ENCODE results near the gene IL21.
"Not testable (repeated sequence)": the region's sequence is repeated elsewhere in the genome, so short reads cannot be mapped to it uniquely, and the experiment has no call there.

The IL21 gene

GRCh38 chr4:122658818-122659295, 38.0 kb upstream of the IL21 start:
- H3K27ac ChIP-seq (ENCODE audit: low read length), result no peak overlapping the region
- H3K36me3 ChIP-seq (ENCODE audit: control insufficient read depth in 2 of 2, insufficient read depth in 2 of 2, low read length in 2 of 2), result no peaks in the 10 kb centered on the region
- H3K9ac ChIP-seq (ENCODE audit: low read length in 2 of 2), result no peak overlapping the region
- no peak overlapping the region for H3K4me3 ChIP-seq (ENCODE audit: low read length in 2 of 2)
- H3K27me3 ChIP-seq (ENCODE audit: control insufficient read depth in 1 of 2, insufficient read depth in 2 of 2, low read length in 2 of 2), result no peaks in the 10 kb centered on the region
- peaks cover 3 to 7% of the 10 kb centered on the region in 2 donors for H3K9me3 ChIP-seq (ENCODE audit: control insufficient read depth in 2 of 2, low read length in 2 of 2)
- H3K4me1 ChIP-seq (ENCODE audit: control insufficient read depth, insufficient read depth, low read length), result no peaks in the 10 kb centered on the region

- Histone ChIP-seq H3K9ac (ENCODE audit: low read length in 2 of 2) (no peak overlapping the region), H3K36me3 (ENCODE audit: control insufficient read depth in 2 of 2, insufficient read depth in 2 of 2, low read length in 2 of 2) (no peaks in the 10 kb centered on the region), H3K9me3 (ENCODE audit: control insufficient read depth in 2 of 2, low read length in 2 of 2) (peaks cover 3 to 7% of the 10 kb centered on the region in 2 donors), H3K27me3 (ENCODE audit: control insufficient read depth in 1 of 2, insufficient read depth in 2 of 2, low read length in 2 of 2) (no peaks in the 10 kb centered on the region), H3K4me3 (ENCODE audit: low read length in 2 of 2) (no peak overlapping the region), H3K4me1 (ENCODE audit: control insufficient read depth, insufficient read depth, low read length) (no peaks in the 10 kb centered on the region), H3K27ac (ENCODE audit: low read length) (no peak overlapping the region)
These were observed 37.5 kb upstream of the IL21 start for GRCh38 chr4:122658377-122658776.

DNA sequence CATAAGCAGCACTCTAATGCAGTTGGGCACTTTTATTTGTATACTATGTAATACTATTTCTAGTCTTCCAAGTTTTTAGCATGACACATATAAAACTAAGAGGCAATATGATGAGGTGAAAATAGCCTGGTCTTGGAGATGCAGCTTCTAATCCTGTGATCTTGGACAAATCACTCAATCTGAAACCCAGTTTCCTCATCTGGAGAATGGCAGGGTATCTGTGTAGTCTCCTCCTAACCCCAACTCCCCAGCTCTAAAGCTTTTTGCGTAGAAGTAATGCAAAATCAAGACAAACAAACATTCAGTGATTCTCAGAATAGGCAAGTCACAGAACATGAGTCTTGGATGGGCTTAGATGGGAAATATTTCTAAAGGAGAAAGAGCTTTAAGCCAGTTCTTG, 36.7 kb upstream of the IL21 start:
- H3K9ac ChIP-seq (ENCODE audit: low read length in 2 of 2), result no peak overlapping the region
- no peak overlapping the region for H3K27ac ChIP-seq (ENCODE audit: low read length)
- no peak overlapping the region for H3K4me3 ChIP-seq (ENCODE audit: low read length in 2 of 2)
- H3K9me3 ChIP-seq (ENCODE audit: control insufficient read depth in 2 of 2, low read length in 2 of 2), result peaks cover 3 to 7% of the 10 kb centered on the region in 2 donors
- H3K27me3 ChIP-seq (ENCODE audit: control insufficient read depth in 1 of 2, insufficient read depth in 2 of 2, low read length in 2 of 2), result no peaks in the 10 kb centered on the region
- no peaks in the 10 kb centered on the region for H3K36me3 ChIP-seq (ENCODE audit: control insufficient read depth in 2 of 2, insufficient read depth in 2 of 2, low read length in 2 of 2)
- no peaks in the 10 kb centered on the region for H3K4me1 ChIP-seq (ENCODE audit: control insufficient read depth, insufficient read depth, low read length)

GRCh38 chr4:122656583-122656982, 35.7 kb upstream of the IL21 start:
- not testable (repeated sequence) for H3K27me3 ChIP-seq (ENCODE audit: control insufficient read depth in 1 of 2, insufficient read depth in 2 of 2, low read length in 2 of 2); H3K9me3 ChIP-seq (ENCODE audit: control insufficient read depth in 2 of 2, low read length in 2 of 2); H3K4me1 ChIP-seq (ENCODE audit: control insufficient read depth, insufficient read depth, low read length); H3K27ac ChIP-seq (ENCODE audit: low read length); H3K4me3 ChIP-seq (ENCODE audit: low read length in 2 of 2); H3K9ac ChIP-seq (ENCODE audit: low read length in 2 of 2); H3K36me3 ChIP-seq (ENCODE audit: control insufficient read depth in 2 of 2, insufficient read depth in 2 of 2, low read length in 2 of 2)

GRCh38 chr4:122652379-122652778, 31.5 kb upstream of the IL21 start:
- peaks cover 3 to 6% of the 10 kb centered on the region in 2 donors for H3K9me3 ChIP-seq (ENCODE audit: control insufficient read depth in 2 of 2, low read length in 2 of 2)
- H3K36me3 ChIP-seq (ENCODE audit: control insufficient read depth in 2 of 2, insufficient read depth in 2 of 2, low read length in 2 of 2), result no peaks in the 10 kb centered on the region
- H3K4me3 ChIP-seq (ENCODE audit: low read length in 2 of 2), result no peak overlapping the region
- H3K9ac ChIP-seq (ENCODE audit: low read length in 2 of 2), result no peak overlapping the region
- H3K27me3 ChIP-seq (ENCODE audit: control insufficient read depth in 1 of 2, insufficient read depth in 2 of 2, low read length in 2 of 2), result no peaks in the 10 kb centered on the region
- no peak overlapping the region for H3K27ac ChIP-seq (ENCODE audit: low read length)
- H3K4me1 ChIP-seq (ENCODE audit: control insufficient read depth, insufficient read depth, low read length), result no peaks in the 10 kb centered on the region

GRCh38 chr4:122650148-122650547, 29.3 kb upstream of the IL21 start:
- no peaks in the 10 kb centered on the region for H3K36me3 ChIP-seq (ENCODE audit: control insufficient read depth in 2 of 2, insufficient read depth in 2 of 2, low read length in 2 of 2)
- H3K27me3 ChIP-seq (ENCODE audit: control insufficient read depth in 1 of 2, insufficient read depth in 2 of 2, low read length in 2 of 2), result no peaks in the 10 kb centered on the region
- H3K4me3 ChIP-seq (ENCODE audit: low read length in 2 of 2), result no peak overlapping the region
- no peaks in the 10 kb centered on the region for H3K9me3 ChIP-seq (ENCODE audit: control insufficient read depth in 2 of 2, low read length in 2 of 2)
- no peak overlapping the region for H3K27ac ChIP-seq (ENCODE audit: low read length)
- no peaks in the 10 kb centered on the region for H3K4me1 ChIP-seq (ENCODE audit: control insufficient read depth, insufficient read depth, low read length)
- no peak overlapping the region for H3K9ac ChIP-seq (ENCODE audit: low read length in 2 of 2)

- Histone ChIP-seq H3K4me1 (ENCODE audit: control insufficient read depth, insufficient read depth, low read length) (no peaks in the 10 kb centered on the region), H3K9me3 (ENCODE audit: control insufficient read depth in 2 of 2, low read length in 2 of 2) (no peaks in the 10 kb centered on the region), H3K27ac (ENCODE audit: low read length) (no peak overlapping the region), H3K27me3 (ENCODE audit: control insufficient read depth in 1 of 2, insufficient read depth in 2 of 2, low read length in 2 of 2) (no peaks in the 10 kb centered on the region), H3K4me3 (ENCODE audit: low read length in 2 of 2) (no peak overlapping the region), H3K36me3 (ENCODE audit: control insufficient read depth in 2 of 2, insufficient read depth in 2 of 2, low read length in 2 of 2) (no peaks in the 10 kb centered on the region), H3K9ac (ENCODE audit: low read length in 2 of 2) (no peak overlapping the region)
These were observed 26.8 kb upstream of the IL21 start for GRCh38 chr4:122647656-122648055.

DNA sequence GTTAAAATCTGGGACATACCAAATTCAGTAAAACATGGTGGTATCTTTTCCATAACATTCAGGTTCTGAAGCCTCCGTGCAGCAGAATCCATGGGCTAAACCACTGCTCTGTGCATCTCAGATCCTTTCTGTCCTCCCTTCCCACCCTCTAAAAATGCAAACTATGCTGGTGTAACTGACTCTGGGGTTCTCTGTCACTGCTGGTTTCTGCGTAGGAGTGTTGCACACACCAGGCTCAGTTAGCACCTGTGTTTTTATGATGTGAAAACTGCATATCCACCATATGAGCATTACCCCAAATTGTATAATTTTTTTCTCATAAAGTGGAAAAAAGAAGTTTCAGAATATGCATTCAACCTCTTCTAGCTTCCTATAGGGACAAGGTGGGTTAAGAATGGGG, 22.4 kb upstream of the IL21 start:
- H3K4me3 ChIP-seq (ENCODE audit: low read length in 2 of 2), result no peak overlapping the region
- H3K36me3 ChIP-seq (ENCODE audit: control insufficient read depth in 2 of 2, insufficient read depth in 2 of 2, low read length in 2 of 2), result no peaks in the 10 kb centered on the region
- H3K27me3 ChIP-seq (ENCODE audit: control insufficient read depth in 1 of 2, insufficient read depth in 2 of 2, low read length in 2 of 2), result no peaks in the 10 kb centered on the region
- no peaks in the 10 kb centered on the region for H3K4me1 ChIP-seq (ENCODE audit: control insufficient read depth, insufficient read depth, low read length)
- no peak overlapping the region for H3K9ac ChIP-seq (ENCODE audit: low read length in 2 of 2)
- no peaks in the 10 kb centered on the region for H3K9me3 ChIP-seq (ENCODE audit: control insufficient read depth in 2 of 2, low read length in 2 of 2)
- H3K27ac ChIP-seq (ENCODE audit: low read length), result no peak overlapping the region

DNA sequence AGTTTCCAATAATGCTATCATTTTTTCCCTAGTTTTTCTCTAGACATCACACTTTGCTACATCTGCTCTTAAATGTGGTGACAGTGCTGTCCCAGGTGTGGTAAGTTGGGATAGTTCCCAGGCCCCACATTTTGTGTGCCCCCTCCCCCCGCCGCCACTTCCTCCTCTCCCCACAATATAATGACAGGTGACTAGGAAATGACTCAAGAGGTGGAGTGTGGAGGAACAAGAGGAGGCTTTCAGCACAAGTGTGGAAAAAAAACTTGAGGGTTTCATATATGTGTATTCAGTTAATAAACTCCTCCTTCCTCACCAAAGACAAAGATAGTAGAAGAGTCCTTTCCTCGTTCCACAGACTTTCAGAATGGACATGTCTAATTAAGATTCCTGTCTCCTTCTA, 18.3 kb upstream of the IL21 start:
- H3K27me3 ChIP-seq (ENCODE audit: control insufficient read depth in 1 of 2, insufficient read depth in 2 of 2, low read length in 2 of 2), result no peaks in the 10 kb centered on the region
- H3K9ac ChIP-seq (ENCODE audit: low read length in 2 of 2), result no peak overlapping the region
- no peak overlapping the region for H3K27ac ChIP-seq (ENCODE audit: low read length)
- H3K36me3 ChIP-seq (ENCODE audit: control insufficient read depth in 2 of 2, insufficient read depth in 2 of 2, low read length in 2 of 2), result no peaks in the 10 kb centered on the region
- H3K4me3 ChIP-seq (ENCODE audit: low read length in 2 of 2), result no peak overlapping the region
- no peaks in the 10 kb centered on the region for H3K4me1 ChIP-seq (ENCODE audit: control insufficient read depth, insufficient read depth, low read length)
- no peaks in the 10 kb centered on the region for H3K9me3 ChIP-seq (ENCODE audit: control insufficient read depth in 2 of 2, low read length in 2 of 2)

- H3K27me3 ChIP-seq (ENCODE audit: control insufficient read depth in 1 of 2, insufficient read depth in 2 of 2, low read length in 2 of 2), result no peaks in the 10 kb centered on the region
- H3K27ac ChIP-seq (ENCODE audit: low read length), result no peak overlapping the region
- no peaks in the 10 kb centered on the region for H3K9me3 ChIP-seq (ENCODE audit: control insufficient read depth in 2 of 2, low read length in 2 of 2)
- no peaks in the 10 kb centered on the region for H3K4me1 ChIP-seq (ENCODE audit: control insufficient read depth, insufficient read depth, low read length)
- no peak overlapping the region for H3K9ac ChIP-seq (ENCODE audit: low read length in 2 of 2)
- no peak overlapping the region for H3K4me3 ChIP-seq (ENCODE audit: low read length in 2 of 2)
- no peaks in the 10 kb centered on the region for H3K36me3 ChIP-seq (ENCODE audit: control insufficient read depth in 2 of 2, insufficient read depth in 2 of 2, low read length in 2 of 2)
These were observed 15.8 kb upstream of the IL21 start for GRCh38 chr4:122636697-122637096.

GRCh38 chr4:122635205-122635604, 14.3 kb upstream of the IL21 start:
- no peaks in the 10 kb centered on the region for H3K27me3 ChIP-seq (ENCODE audit: control insufficient read depth in 1 of 2, insufficient read depth in 2 of 2, low read length in 2 of 2)
- H3K36me3 ChIP-seq (ENCODE audit: control insufficient read depth in 2 of 2, insufficient read depth in 2 of 2, low read length in 2 of 2), result no peaks in the 10 kb centered on the region
- H3K9me3 ChIP-seq (ENCODE audit: control insufficient read depth in 2 of 2, low read length in 2 of 2), result no peaks in the 10 kb centered on the region
- no peak overlapping the region for H3K27ac ChIP-seq (ENCODE audit: low read length)
- H3K4me1 ChIP-seq (ENCODE audit: control insufficient read depth, insufficient read depth, low read length), result no peaks in the 10 kb centered on the region
- no peak overlapping the region for H3K9ac ChIP-seq (ENCODE audit: low read length in 2 of 2)
- no peak overlapping the region for H3K4me3 ChIP-seq (ENCODE audit: low read length in 2 of 2)
